ENCODE measurements around the gene NKTR.
"Not testable (repeated sequence)": the region's sequence is repeated elsewhere in the genome, so short reads cannot be mapped to it uniquely, and the experiment has no call there.

The NKTR gene

DNA sequence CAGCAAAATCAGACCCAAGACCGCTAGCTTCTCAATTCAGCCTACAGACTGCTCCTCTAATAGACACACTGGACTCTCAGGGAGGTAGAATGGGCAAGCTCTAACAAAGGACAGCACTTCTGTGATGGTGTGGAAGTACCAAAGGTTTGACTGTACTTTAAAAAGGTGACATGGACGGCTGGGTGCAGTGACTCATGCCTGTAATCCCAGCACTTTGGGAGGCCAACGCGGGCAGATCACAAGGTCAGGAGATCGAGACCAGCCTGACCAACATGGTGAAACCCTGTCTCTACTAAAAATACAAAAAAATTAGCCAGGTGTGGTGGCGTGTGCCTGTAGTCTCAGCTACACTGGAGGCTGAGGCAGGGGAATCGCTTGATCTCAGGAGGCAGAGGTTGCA is 3.4 kb upstream of the NKTR start:
- not testable (repeated sequence) for DNase-seq

- DNase-seq = peak; percentile 65
Measured at GRCh38 chr3:42600958-42601675, 631 bp downstream of the NKTR start.

GRCh38 chr3:42601896-42602581 is 1.6 kb downstream of the NKTR start:
- DNase-seq = no peak

DNA sequence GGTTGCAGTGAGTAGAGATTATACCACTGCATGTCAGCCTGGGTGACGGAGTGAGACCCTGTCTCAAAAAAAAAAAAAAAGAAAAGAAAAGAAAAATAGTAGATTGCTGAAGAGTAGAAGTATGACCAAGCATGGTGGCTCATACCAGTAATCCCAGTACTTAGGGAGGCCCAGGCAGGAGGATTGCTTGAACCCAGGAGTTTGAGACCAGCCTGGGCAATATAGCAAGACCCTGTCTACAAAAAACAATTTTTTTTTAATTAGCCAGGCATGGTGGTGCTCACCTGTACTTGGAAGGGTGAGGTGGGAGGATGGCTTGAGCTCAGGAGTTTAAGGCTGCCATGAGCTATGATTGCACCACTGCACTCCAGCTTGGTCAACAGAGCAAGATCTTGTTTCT is 2.5 kb downstream of the NKTR start:
- no peak for DNase-seq

GRCh38 chr3:42605546-42606173 is 5.2 kb downstream of the NKTR start:
- DNase-seq = no peak

GRCh38 chr3:42608581-42608980 is 8.1 kb downstream of the NKTR start:
- DNase-seq = peak; percentile 21

DNA sequence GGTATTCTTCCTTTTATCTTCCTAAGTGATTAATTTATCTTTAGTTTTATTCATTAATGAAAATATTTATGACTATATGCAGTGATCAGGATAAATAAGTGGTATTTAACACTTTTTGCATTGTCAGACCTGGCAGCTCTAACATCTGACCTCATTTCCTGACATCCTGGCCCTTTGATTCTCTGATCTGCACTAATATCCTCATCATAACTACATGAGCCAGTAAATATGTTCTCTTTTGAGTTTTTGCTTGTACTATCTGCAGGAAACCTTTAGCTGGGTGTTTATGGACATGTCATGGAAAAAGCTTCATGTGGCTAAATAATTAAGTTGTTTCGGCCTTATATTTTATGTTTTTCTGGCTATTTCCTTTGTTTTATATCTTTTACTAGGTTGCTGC is 10.5 kb downstream of the NKTR start:
- DNase-seq = no peak

DNA sequence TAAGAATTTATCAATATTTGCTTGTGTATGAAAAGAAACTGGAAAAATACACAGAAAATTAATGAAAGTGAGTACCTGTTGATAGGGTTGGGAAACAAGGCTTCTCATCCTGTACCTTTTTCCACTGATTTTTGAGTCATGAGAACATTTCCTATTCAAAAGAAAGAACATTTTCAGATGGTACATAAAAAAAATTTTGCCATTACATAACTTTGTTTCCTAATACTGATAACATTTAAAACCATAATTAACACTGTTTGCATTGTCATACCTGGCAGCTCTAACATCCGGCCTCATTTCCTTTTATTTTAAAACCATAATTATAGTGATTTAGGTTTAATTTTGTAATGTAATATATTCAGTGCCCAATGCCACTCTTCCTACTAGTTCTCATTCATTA is 11.7 kb downstream of the NKTR start:
- DNase-seq = no peak

- DNase-seq = no peak
Measured at GRCh38 chr3:42612928-42613327, 12.4 kb downstream of the NKTR start.

DNA sequence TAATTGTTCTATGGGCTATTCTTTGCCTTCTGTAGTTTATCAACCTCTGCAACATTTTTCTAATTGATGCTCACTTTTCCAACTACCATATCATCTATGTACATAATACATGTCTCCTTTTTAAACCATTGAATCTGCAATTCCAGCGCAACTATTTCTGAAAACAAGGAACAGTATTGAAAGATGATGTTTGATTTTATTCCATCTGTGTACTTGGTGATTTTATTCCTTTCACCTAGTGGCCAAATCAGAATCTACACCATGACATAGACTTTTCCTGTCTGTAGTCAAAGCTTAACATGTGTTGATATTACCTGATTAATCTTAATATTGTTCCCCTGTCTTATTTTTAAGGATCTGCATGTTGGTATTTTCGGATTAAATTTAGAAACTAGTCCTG is 13.0 kb downstream of the NKTR start:
- DNase-seq = no peak

DNA sequence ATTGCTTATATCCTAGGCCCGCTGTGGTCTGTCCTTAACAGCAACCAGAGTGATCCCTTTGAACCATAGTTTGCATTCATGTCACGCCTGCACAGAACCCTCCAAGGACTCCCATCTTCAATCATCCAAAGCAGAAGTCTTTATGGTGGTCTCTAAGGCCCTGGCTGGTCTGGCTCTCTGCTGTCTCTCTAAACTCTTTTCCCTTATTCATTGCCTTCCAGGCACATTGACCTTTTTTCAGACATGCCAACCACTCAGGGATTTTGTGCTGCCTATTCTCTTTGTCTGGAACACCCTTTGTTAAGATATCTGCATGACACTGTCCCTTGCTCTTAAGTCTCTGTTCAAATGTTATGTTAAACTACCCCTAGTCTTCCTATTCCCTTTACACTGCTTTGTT is 31.1 kb downstream of the NKTR start:
- DNase-seq = no peak

DNA sequence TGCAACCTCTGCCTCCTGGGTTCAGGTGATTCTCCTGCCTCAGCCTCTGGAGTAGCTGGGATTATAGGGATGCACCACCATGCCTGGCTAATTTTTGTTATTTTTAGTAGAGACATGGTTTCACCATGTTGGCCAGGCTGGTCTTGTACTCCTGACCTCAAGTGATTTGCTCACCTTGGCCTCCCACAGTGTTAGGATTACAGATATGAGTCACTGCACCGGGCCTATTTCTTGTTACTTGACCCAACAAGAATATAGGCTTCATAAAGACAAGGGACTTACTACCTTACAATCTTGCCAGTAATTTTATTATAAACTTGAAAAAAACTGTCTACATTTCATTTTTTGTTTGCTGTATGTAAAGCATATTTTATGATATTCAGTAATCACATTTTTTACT is 31.7 kb downstream of the NKTR start:
- DNase-seq = no peak

DNA sequence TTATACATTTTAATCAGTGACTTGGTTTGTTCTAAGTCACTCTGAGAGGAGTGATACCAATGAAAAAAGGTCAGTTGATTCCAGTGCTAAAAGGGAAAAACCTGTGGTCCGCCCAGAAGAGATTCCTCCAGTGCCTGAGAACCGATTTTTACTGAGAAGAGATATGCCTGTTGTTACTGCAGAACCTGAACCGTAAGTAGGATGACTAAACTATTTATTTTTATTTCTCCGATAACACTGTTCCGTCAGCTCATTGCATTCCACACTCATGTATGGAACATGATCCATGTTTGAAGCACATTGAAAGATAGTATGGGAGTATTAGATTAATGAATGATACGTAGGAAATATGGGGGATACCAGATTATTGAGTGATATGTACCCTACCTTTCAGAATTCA is 33.1 kb downstream of the NKTR start:
- no peak for DNase-seq

- no peak for DNase-seq
Measured at GRCh38 chr3:42635111-42635510, 34.6 kb downstream of the NKTR start.

DNA sequence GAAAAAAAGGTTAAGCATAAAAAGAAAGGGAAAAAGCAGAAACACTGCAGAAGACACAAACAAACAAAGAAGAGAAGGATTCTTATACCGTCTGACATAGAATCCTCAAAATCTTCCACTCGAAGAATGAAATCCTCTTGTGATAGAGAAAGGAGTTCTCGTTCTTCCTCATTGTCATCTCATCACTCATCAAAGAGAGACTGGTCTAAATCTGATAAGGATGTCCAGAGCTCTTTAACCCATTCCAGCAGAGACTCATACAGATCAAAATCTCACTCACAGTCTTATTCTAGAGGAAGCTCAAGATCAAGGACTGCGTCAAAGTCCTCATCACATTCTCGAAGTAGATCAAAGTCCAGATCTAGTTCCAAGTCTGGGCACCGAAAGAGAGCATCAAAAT is 36.5 kb downstream of the NKTR start:
- no peak for DNase-seq

DNA sequence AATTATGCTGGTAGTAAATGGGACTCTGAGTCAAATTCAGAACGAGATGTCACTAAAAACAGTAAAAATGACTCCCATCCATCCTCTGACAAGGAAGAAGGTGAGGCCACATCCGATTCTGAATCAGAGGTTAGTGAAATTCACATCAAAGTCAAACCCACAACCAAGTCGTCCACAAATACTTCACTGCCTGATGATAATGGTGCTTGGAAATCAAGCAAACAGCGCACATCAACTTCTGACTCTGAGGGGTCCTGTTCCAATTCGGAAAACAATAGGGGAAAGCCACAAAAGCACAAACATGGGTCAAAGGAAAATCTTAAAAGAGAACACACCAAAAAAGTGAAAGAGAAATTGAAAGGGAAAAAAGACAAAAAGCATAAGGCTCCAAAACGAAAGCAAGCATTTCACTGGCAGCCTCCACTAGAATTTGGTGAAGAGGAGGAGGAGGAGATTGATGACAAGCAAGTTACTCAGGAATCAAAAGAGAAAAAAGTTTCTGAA is 37.9 kb downstream of the NKTR start:
- no peak for DNase-seq

DNA sequence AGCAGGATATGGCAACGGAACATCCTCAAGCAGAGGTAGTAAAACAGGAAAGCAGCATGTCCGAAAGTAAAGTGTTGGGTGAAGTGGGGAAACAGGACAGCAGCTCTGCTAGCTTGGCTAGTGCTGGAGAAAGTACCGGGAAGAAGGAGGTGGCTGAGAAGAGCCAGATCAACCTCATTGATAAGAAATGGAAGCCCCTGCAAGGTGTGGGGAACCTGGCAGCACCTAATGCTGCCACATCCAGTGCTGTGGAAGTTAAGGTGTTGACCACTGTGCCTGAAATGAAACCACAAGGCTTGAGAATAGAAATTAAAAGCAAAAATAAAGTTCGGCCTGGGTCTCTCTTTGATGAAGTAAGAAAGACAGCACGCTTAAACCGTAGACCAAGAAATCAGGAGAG is 38.7 kb downstream of the NKTR start:
- DNase-seq = no peak

- no peak for DNase-seq
Measured at GRCh38 chr3:42640129-42640528, 39.6 kb downstream of the NKTR start.

DNA sequence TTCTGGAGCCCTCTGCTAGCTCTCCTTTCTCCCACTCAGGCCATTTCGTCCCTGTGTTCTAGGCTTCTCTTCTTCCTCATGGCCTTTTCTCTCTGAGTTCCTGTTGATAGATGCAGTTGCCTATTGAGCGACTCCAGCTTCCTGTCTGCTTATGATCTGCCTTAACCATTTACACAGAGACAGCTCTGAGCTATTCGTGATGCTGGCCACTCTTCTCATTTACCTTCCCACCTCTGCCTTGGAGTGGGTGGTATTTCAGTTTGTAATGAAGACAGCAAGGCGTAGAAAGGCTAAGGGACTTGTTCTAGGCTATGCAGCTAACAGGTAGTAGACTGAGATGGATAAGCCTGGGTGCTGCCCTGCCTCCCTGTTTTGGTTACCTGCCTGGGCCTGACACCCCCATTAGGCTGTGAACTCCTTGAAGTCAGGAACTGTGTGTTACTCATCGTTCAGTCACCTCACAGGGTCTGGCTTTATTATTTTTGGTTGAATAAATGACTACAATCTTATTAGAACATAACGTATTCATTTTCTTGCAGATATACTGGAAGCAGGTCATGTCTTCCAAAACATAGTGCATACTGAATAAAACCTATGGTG is 40.4 kb downstream of the NKTR start:
- DNase-seq = no peak

DNA sequence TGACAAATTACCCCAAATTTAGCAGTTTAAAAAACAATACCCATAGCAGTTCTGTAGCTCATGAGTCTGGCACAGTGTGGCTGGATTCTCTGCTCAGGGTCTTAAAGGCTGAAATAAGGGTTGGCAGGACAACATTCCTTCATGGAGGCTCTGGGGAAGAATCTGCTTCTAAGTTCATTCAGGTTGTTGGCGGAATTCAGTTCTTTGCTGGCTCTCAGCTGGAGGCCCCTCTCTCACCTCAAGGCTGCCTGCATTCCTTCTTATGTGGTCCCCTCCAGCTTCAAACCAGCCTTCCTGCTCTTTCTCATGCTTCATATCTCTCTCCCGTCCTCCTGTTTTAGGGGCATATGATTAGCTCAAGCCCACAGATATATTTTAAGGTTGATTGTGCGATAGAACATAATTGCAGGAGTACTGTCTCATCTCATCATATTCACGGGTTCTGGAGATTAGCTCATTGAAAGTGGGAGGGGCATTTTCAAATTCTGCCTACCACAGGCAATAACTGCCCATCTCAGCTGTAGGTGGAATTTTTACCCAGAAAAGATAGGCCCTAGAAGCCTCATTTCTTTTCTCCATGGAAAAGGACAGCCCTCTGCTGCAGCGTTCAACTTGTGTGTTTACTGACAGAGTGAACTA is 47.5 kb downstream of the NKTR start:
- no peak for DNase-seq

DNA sequence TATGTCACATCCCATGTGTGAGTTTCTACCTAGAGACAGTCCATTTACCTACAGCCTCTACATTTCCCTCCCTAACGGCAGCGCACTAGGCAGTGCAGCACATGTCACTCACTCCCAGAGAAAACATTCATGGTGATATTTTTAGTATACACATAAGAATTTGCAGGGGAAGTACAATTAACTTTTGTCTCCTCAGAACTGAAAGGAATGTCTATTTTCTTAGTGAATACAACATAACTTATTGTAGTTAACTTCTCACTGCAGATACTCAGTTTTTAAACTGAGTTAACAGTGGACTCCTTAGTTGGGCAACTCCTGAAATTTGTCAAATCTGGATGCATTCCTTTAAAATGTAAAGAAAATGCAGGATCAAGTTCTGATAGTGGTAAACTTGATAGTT is 48.5 kb downstream of the NKTR start:
- DNase-seq = no peak

GRCh38 chr3:42649783-42650182 is 49.3 kb downstream of the NKTR start:
- DNase-seq = no peak

All from fibroblast of skin of right quadriceps (primary cell).